Measurements from ENCODE around the gene HMCN1.

DNA sequence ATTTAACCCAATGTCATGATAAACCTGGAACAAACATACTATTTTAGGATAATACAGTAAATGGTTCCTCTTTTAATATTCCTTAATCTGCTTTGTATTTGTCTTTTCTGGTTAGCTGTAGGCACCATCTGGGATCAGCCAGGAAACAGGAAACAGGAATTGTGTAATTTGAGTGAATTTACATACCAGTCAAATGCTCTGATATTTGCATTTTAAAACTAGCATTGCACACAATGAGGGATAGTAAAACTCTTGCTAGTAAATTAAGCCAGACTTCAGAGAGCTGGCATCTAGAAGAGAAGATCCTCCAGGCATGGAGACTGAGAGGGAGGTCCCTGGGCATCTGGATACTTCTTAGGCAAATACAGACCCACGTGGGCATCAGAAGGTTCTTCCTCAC lies 103.5 kb downstream of the HMCN1 start:
- TF ChIP-seq, protein P1, sequence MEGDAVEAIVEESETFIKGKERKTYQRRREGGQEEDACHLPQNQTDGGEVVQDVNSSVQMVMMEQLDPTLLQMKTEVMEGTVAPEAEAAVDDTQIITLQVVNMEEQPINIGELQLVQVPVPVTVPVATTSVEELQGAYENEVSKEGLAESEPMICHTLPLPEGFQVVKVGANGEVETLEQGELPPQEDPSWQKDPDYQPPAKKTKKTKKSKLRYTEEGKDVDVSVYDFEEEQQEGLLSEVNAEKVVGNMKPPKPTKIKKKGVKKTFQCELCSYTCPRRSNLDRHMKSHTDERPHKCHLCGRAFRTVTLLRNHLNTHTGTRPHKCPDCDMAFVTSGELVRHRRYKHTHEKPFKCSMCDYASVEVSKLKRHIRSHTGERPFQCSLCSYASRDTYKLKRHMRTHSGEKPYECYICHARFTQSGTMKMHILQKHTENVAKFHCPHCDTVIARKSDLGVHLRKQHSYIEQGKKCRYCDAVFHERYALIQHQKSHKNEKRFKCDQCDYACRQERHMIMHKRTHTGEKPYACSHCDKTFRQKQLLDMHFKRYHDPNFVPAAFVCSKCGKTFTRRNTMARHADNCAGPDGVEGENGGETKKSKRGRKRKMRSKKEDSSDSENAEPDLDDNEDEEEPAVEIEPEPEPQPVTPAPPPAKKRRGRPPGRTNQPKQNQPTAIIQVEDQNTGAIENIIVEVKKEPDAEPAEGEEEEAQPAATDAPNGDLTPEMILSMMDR (conservative IDR thresholded peaks at IDR 0.05; ENCODE audit: low read depth in 2 of 2) = no peak
- TF ChIP-seq POLR2AphosphoS5 (IDR thresholded peaks at IDR 0.05; ENCODE audit: low read depth) (no peak), EZH2 (IDR thresholded peaks at IDR 0.05; ENCODE audit: low read depth, unreplicated experiment) (no peak), CREB1 (CRISPR knock-in tag; IDR thresholded peaks at IDR 0.05; ENCODE audit: low read depth) (no peak), EZH2phosphoT487 (IDR thresholded peaks at IDR 0.05; ENCODE audit: unreplicated experiment) (no peak), ZNF114 (CRISPR knock-in tag; IDR thresholded peaks at IDR 0.05) (no peak), NANOG (IDR thresholded peaks at IDR 0.05; ENCODE audit: borderline replicate concordance) (no peak), STAT1 (IDR thresholded peaks at IDR 0.05; ENCODE audit: unreplicated experiment) (no peak)
- TF ChIP-seq, protein P2, sequence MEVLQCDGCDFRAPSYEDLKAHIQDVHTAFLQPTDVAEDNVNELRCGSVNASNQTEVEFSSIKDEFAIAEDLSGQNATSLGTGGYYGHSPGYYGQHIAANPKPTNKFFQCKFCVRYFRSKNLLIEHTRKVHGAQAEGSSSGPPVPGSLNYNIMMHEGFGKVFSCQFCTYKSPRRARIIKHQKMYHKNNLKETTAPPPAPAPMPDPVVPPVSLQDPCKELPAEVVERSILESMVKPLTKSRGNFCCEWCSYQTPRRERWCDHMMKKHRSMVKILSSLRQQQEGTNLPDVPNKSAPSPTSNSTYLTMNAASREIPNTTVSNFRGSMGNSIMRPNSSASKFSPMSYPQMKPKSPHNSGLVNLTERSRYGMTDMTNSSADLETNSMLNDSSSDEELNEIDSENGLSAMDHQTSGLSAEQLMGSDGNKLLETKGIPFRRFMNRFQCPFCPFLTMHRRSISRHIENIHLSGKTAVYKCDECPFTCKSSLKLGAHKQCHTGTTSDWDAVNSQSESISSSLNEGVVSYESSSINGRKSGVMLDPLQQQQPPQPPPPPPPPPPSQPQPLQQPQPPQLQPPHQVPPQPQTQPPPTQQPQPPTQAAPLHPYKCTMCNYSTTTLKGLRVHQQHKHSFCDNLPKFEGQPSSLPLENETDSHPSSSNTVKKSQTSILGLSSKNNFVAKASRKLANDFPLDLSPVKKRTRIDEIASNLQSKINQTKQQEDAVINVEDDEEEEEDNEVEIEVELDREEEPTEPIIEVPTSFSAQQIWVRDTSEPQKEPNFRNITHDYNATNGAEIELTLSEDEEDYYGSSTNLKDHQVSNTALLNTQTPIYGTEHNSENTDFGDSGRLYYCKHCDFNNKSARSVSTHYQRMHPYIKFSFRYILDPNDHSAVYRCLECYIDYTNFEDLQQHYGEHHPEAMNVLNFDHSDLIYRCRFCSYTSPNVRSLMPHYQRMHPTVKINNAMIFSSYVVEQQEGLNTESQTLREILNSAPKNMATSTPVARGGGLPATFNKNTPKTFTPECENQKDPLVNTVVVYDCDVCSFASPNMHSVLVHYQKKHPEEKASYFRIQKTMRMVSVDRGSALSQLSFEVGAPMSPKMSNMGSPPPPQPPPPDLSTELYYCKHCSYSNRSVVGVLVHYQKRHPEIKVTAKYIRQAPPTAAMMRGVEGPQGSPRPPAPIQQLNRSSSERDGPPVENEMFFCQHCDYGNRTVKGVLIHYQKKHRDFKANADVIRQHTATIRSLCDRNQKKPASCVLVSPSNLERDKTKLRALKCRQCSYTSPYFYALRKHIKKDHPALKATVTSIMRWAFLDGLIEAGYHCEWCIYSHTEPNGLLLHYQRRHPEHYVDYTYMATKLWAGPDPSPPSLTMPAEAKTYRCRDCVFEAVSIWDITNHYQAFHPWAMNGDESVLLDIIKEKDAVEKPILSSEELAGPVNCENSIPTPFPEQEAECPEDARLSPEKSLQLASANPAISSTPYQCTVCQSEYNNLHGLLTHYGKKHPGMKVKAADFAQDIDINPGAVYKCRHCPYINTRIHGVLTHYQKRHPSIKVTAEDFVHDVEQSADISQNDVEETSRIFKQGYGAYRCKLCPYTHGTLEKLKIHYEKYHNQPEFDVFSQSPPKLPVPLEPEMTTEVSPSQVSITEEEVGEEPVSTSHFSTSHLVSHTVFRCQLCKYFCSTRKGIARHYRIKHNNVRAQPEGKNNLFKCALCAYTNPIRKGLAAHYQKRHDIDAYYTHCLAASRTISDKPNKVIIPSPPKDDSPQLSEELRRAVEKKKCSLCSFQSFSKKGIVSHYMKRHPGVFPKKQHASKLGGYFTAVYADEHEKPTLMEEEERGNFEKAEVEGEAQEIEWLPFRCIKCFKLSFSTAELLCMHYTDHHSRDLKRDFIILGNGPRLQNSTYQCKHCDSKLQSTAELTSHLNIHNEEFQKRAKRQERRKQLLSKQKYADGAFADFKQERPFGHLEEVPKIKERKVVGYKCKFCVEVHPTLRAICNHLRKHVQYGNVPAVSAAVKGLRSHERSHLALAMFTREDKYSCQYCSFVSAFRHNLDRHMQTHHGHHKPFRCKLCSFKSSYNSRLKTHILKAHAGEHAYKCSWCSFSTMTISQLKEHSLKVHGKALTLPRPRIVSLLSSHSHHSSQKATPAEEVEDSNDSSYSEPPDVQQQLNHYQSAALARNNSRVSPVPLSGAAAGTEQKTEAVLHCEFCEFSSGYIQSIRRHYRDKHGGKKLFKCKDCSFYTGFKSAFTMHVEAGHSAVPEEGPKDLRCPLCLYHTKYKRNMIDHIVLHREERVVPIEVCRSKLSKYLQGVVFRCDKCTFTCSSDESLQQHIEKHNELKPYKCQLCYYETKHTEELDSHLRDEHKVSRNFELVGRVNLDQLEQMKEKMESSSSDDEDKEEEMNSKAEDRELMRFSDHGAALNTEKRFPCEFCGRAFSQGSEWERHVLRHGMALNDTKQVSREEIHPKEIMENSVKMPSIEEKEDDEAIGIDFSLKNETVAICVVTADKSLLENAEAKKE (CRISPR knock-in tag; IDR thresholded peaks at IDR 0.05) = no peak
- TF ChIP-seq, protein P3, sequence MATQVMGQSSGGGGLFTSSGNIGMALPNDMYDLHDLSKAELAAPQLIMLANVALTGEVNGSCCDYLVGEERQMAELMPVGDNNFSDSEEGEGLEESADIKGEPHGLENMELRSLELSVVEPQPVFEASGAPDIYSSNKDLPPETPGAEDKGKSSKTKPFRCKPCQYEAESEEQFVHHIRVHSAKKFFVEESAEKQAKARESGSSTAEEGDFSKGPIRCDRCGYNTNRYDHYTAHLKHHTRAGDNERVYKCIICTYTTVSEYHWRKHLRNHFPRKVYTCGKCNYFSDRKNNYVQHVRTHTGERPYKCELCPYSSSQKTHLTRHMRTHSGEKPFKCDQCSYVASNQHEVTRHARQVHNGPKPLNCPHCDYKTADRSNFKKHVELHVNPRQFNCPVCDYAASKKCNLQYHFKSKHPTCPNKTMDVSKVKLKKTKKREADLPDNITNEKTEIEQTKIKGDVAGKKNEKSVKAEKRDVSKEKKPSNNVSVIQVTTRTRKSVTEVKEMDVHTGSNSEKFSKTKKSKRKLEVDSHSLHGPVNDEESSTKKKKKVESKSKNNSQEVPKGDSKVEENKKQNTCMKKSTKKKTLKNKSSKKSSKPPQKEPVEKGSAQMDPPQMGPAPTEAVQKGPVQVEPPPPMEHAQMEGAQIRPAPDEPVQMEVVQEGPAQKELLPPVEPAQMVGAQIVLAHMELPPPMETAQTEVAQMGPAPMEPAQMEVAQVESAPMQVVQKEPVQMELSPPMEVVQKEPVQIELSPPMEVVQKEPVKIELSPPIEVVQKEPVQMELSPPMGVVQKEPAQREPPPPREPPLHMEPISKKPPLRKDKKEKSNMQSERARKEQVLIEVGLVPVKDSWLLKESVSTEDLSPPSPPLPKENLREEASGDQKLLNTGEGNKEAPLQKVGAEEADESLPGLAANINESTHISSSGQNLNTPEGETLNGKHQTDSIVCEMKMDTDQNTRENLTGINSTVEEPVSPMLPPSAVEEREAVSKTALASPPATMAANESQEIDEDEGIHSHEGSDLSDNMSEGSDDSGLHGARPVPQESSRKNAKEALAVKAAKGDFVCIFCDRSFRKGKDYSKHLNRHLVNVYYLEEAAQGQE (IDR thresholded peaks at IDR 0.05; ENCODE audit: unreplicated experiment) = no peak
- TF ChIP-seq, protein P4, sequence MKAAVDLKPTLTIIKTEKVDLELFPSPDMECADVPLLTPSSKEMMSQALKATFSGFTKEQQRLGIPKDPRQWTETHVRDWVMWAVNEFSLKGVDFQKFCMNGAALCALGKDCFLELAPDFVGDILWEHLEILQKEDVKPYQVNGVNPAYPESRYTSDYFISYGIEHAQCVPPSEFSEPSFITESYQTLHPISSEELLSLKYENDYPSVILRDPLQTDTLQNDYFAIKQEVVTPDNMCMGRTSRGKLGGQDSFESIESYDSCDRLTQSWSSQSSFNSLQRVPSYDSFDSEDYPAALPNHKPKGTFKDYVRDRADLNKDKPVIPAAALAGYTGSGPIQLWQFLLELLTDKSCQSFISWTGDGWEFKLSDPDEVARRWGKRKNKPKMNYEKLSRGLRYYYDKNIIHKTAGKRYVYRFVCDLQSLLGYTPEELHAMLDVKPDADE (IDR thresholded peaks at IDR 0.05) = no peak
